Caco-2 (cell line): Measurements from ENCODE around the gene PLIN1. TPM values are rescaled to one million over a fixed set of nuclear protein-coding genes. Genes with fewer than 3 reads are reported as not detected.

Experiments used
- BruUV-seq: library from RNA; stranded (reverse); fragments of 400-500 nt; replicated peaks from 2 replicates; lab custom pipeline; 2021; lab: Mats Ljungman, UMichigan
- CTCF ChIA-PET: fragments of 300-600 bp; sonication (Branson Sonifier 250); formaldehyde crosslinking; loops from one replicate; lab custom pipeline; 2022; ENCODE audit warnings: antibody characterized with exemption; lab: Charles Lee
- POLR2A ChIA-PET: fragments of 300-600 bp; sonication (Branson Sonifier 250); formaldehyde crosslinking; loops from one replicate; lab custom pipeline; 2022; ENCODE audit warnings: antibody characterized with exemption; lab: Charles Lee
- DNase-seq, 2 experiments: peaks; one replicate each; pipeline versions ENCODE4 v3.0.0 to v3.0.0-alpha.2; 2020 to 2022
- H3K27me3 ChIP-seq: replicated peaks from 2 replicates; pipeline ENCODE4 v1.6.0; 2011; ENCODE audit warnings: low read length; ENCODE audit not compliant: control insufficient read depth, insufficient read depth
- H3K36me3 ChIP-seq: 2 replicates; pipeline ENCODE4 v1.5.1; 2011; ENCODE audit warnings: low read length; ENCODE audit not compliant: control insufficient read depth, insufficient read depth
- H3K4me1 ChIP-seq: fragments of 250-450 bp; sonication (Bioruptor Pico); 2 replicates; pipeline ENCODE4 v1.5.1; 2020; ENCODE audit warnings: mild to moderate bottlenecking
- H3K4me3 ChIP-seq: 2 replicates; pipeline ENCODE4 v1.5.1; 2011; ENCODE audit warnings: low read depth, mild to moderate bottlenecking, control low read depth, low read length
- H3K9me3 ChIP-seq: fragments of 250-450 bp; sonication (Bioruptor Pico); 2 replicates; pipeline ENCODE4 v1.5.1; 2020; ENCODE audit warnings: mild to moderate bottlenecking, moderate library complexity
- H3K27ac Mint-ChIP-seq: one replicate; pipeline ENCODE4 v1.8.0; 2022; ENCODE audit warnings: mixed read lengths; ENCODE audit not compliant: unreplicated experiment
- H3K27me3 Mint-ChIP-seq: one replicate; pipeline ENCODE4 v1.8.0; 2022; ENCODE audit warnings: mixed read lengths; ENCODE audit not compliant: insufficient read depth, unreplicated experiment
- H3K36me3 Mint-ChIP-seq: one replicate; pipeline ENCODE4 v1.8.0; 2022; ENCODE audit warnings: mild to moderate bottlenecking, mixed read lengths; ENCODE audit not compliant: insufficient read depth, unreplicated experiment
- H3K4me1 Mint-ChIP-seq: one replicate; pipeline ENCODE4 v1.8.0; 2022; ENCODE audit warnings: low read depth, mixed read lengths; ENCODE audit not compliant: unreplicated experiment
- H3K4me3 Mint-ChIP-seq: one replicate; pipeline ENCODE4 v1.8.0; 2022; ENCODE audit warnings: mild to moderate bottlenecking, moderate library complexity, mixed read lengths; ENCODE audit not compliant: unreplicated experiment
- H3K9me3 Mint-ChIP-seq: one replicate; pipeline ENCODE4 v1.8.0; 2022; ENCODE audit warnings: mixed read lengths; ENCODE audit not compliant: unreplicated experiment
- intact Hi-C: fragments of 100-400 bp; cut with micrococcal nuclease; formaldehyde crosslinking; loops from one replicate; pipeline ENCODE4 v1.10.0; 2022; ENCODE audit not compliant: unreplicated experiment
- total RNA-seq: library from RNA; stranded (reverse); gene quantifications from 2 replicates; pipeline ENCODE4 v1.2.3, GENCODE V29; 2022
- TF ChIP-seq, protein P1 (sequence below), 2 experiments: fragments of 200-600 bp in 1 of 2; IDR thresholded peaks; 1 replicate in 1 of 2; 2 replicates in 1 of 2; pipeline versions ENCODE4 v1.5.1 to v1.8.0; 2011 to 2022; ENCODE audit warnings: antibody characterized with exemption in 1 of 2, control low read depth in 1 of 2, inconsistent platforms in 1 of 2, low read depth in 1 of 2, low read length in 1 of 2, mild to moderate bottlenecking in 1 of 2, moderate library complexity in 1 of 2; ENCODE audit not compliant: insufficient read depth in 1 of 2, severe bottlenecking in 1 of 2, unreplicated experiment in 1 of 2

The PLIN1 gene
- total RNA-seq, 1 experiment from 2014 or later: not detected

DNA sequence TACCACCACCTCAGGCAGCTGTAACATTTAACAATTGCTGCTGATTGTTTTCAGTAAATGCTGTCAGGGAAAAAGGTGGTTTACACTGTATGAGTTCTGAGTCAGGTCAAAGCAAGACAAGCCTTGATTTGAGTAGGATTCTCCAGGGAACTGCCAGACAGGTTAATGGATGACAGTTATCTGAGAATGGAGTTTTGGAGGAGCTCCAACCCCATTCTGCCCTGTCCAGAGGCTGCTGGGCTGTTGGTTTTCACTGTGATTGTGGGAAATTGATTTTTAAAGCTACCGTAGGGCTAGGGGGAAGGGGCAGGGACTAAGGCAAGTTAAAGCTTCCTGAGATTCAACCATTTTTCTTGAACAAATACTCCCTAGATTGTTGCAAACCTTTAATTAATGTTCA, 64.0 kb downstream of the PLIN1 start:
- BruUV-seq: no TSS peak
- TF ChIP-seq, protein P1, sequence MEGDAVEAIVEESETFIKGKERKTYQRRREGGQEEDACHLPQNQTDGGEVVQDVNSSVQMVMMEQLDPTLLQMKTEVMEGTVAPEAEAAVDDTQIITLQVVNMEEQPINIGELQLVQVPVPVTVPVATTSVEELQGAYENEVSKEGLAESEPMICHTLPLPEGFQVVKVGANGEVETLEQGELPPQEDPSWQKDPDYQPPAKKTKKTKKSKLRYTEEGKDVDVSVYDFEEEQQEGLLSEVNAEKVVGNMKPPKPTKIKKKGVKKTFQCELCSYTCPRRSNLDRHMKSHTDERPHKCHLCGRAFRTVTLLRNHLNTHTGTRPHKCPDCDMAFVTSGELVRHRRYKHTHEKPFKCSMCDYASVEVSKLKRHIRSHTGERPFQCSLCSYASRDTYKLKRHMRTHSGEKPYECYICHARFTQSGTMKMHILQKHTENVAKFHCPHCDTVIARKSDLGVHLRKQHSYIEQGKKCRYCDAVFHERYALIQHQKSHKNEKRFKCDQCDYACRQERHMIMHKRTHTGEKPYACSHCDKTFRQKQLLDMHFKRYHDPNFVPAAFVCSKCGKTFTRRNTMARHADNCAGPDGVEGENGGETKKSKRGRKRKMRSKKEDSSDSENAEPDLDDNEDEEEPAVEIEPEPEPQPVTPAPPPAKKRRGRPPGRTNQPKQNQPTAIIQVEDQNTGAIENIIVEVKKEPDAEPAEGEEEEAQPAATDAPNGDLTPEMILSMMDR (IDR thresholded peaks at IDR 0.05; ENCODE audit: insufficient read depth in 1 of 2, low read depth in 1 of 2, low read length in 1 of 2, severe bottlenecking in 1 of 2, unreplicated experiment in 1 of 2): no peak
- Histone ChIP-seq H3K9me3 (no peaks in the 10 kb centered on the region; the same call in 1 of the 2 replicates), H3K4me1 (no peaks in the 10 kb centered on the region), H3K4me3 (no peak overlapping the region), H3K27me3 (no peaks in the 10 kb centered on the region), H3K36me3 (no peaks in the 10 kb centered on the region; the same call in 1 of the 2 replicates)
- H3K27ac Mint-ChIP-seq: no peak overlapping the region
- no peaks in the 10 kb centered on the region for H3K27me3 Mint-ChIP-seq
- no peaks in the 10 kb centered on the region for H3K4me1 Mint-ChIP-seq
- intact Hi-C loops: no loop called here
- peaks cover 10% of the 10 kb centered on the region for H3K9me3 Mint-ChIP-seq
- H3K36me3 Mint-ChIP-seq: peaks cover 84% of the 10 kb centered on the region
- ChIA-PET POLR2A (no interaction called here), CTCF (no interaction called here)
- DNase-seq: no peak
- no peak overlapping the region for H3K4me3 Mint-ChIP-seq

Other genes with a start within 250 kb of the PLIN1 start
- not detected in 2 replicates for gene RHCG, start 182.8 kb downstream of the PLIN1 start, total RNA-seq
- 23.6 and 24.1 TPM in 2 replicates for gene TICRR, start 103.9 kb downstream of the PLIN1 start, total RNA-seq
- 8.2 TPM in 2 replicates for gene KIF7, start 23.9 kb downstream of the PLIN1 start, total RNA-seq
- 3.7 and 4.1 TPM in 2 replicates for gene PEX11A, start 11.4 kb upstream of the PLIN1 start, total RNA-seq
- 0.16 TPM in 1 of 2 replicates, not detected in the other for gene WDR93, start 11.4 kb upstream of the PLIN1 start, total RNA-seq
- gene MESP1, start 71.9 kb upstream of the PLIN1 start, total RNA-seq: 1.00 and 2.2 TPM in 2 replicates
- gene MESP2, start 97.0 kb upstream of the PLIN1 start, total RNA-seq: 0.32 and 0.70 TPM in 2 replicates
- 1.9 and 3.8 TPM in 2 replicates for gene ANPEP, start 135.5 kb upstream of the PLIN1 start, total RNA-seq
- 26.4 and 28.1 TPM in 2 replicates for gene AP3S2, start 214.6 kb upstream of the PLIN1 start, total RNA-seq
- gene ARPIN, start 233.6 kb upstream of the PLIN1 start, total RNA-seq: 11.5 and 13.3 TPM in 2 replicates